ENCODE results near the gene SH3BP5L. TPM values are rescaled to one million over a fixed set of nuclear protein-coding genes. Genes with fewer than 3 reads are reported as not detected.

The SH3BP5L gene
- total and polyA plus RNA-seq, 2 donors (not counting 1 experiment from before 2014, with no cell fraction given), result 19.2 to 36.5 TPM

DNA sequence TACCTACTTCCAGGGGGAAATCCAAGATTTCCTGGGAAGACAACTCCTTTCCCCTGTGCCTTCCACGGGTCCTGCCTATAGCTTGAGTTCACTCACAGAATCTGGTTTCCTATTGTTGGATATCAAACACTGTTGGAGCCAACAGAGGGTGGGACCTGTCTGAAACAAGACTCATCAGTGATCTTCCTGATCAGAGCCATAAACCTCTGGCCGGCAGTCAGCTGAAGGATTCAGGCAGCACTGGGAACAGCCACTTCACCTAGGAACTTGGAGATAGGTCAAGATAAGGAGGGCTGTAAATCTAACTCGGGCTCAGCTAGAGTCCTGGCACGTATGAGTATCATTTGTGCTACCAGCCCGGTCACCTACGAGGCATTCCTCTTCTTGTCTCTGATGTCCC lies 23.3 kb downstream of the SH3BP5L start:
- Histone ChIP-seq H3K27me3 (replicated peaks in 1 of 4; ENCODE audit: control extremely low read depth in 1 of 4, control insufficient read depth in 3 of 4, insufficient read depth in 4 of 4, low read length in 3 of 4) (no peaks in the 10 kb centered on the region), H2AFZ (ENCODE audit: insufficient read depth, low read depth, low read length, poor library complexity, severe bottlenecking) (no peak overlapping the region), H3K4me1 (ENCODE audit: control insufficient read depth in 2 of 2, insufficient read depth in 2 of 2, low read length in 2 of 2) (peaks cover 57 to 62% of the 10 kb centered on the region in 2 donors), H3K4me2 (replicated peaks; ENCODE audit: low read depth, low read length, poor library complexity, severe bottlenecking) (no peak overlapping the region), H4K20me1 (ENCODE audit: control insufficient read depth, insufficient read depth, low read length, poor library complexity, severe bottlenecking) (no peaks in the 10 kb centered on the region), H3K4me3 (ENCODE audit: control extremely low read depth in 1 of 5, extremely low read depth in 1 of 5, insufficient read depth in 1 of 5, low read depth in 2 of 5, low read length in 4 of 5) (no peak overlapping the region), H3K79me2 (ENCODE audit: control insufficient read depth, insufficient read depth, low read length) (peaks cover 12% of the 10 kb centered on the region), H3K9me3 (ENCODE audit: control extremely low read depth in 1 of 3, control insufficient read depth in 2 of 3, insufficient read depth in 1 of 3, low read length in 2 of 3) (peaks cover 3 to 55% (median 21%) of the 10 kb centered on the region in 3 donors), H3K9ac (ENCODE audit: low read length) (no peak overlapping the region), H3K27ac (ENCODE audit: low read length in 2 of 2) (peak overlapping the region in 1 of 2 donors; percentile 65), H3K36me3 (replicated peaks in 1 of 2; ENCODE audit: control extremely low read depth in 1 of 2, control insufficient read depth in 1 of 2, extremely low read depth in 1 of 2, insufficient read depth in 2 of 2, low read length in 1 of 2) (no peaks in the 10 kb centered on the region)
- H3K9me3 Mint-ChIP-seq (ENCODE audit: insufficient read depth), result peaks cover 7% of the 10 kb centered on the region
- CTCF ChIA-PET, result no interaction called here
- no peak overlapping the region for H3K4me3 Mint-ChIP-seq
- H3K27ac Mint-ChIP-seq, result peak overlapping the region; percentile 15
- WGBS (ENCODE audit: insufficient coverage), result 99% methylated on average over 6 of the region's 6 CpGs
- peaks cover 56% of the 10 kb centered on the region for H3K4me1 Mint-ChIP-seq
- no peaks in the 10 kb centered on the region for H3K27me3 Mint-ChIP-seq
- DNase-seq, result no peak
- intact Hi-C loops (cut with micrococcal nuclease), result no loop called here
- TF ChIP-seq EZH2 (IDR thresholded peaks at IDR 0.05; ENCODE audit: borderline replicate concordance, insufficient read depth, low read depth, low read length, poor library complexity, severe bottlenecking), result no peak
- TF ChIP-seq, protein P1, sequence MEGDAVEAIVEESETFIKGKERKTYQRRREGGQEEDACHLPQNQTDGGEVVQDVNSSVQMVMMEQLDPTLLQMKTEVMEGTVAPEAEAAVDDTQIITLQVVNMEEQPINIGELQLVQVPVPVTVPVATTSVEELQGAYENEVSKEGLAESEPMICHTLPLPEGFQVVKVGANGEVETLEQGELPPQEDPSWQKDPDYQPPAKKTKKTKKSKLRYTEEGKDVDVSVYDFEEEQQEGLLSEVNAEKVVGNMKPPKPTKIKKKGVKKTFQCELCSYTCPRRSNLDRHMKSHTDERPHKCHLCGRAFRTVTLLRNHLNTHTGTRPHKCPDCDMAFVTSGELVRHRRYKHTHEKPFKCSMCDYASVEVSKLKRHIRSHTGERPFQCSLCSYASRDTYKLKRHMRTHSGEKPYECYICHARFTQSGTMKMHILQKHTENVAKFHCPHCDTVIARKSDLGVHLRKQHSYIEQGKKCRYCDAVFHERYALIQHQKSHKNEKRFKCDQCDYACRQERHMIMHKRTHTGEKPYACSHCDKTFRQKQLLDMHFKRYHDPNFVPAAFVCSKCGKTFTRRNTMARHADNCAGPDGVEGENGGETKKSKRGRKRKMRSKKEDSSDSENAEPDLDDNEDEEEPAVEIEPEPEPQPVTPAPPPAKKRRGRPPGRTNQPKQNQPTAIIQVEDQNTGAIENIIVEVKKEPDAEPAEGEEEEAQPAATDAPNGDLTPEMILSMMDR (IDR thresholded peaks at IDR 0.05), result no peak
- POLR2A ChIA-PET, result no interaction called here
- ATAC-seq (ENCODE audit: low read depth), result no peak

DNA sequence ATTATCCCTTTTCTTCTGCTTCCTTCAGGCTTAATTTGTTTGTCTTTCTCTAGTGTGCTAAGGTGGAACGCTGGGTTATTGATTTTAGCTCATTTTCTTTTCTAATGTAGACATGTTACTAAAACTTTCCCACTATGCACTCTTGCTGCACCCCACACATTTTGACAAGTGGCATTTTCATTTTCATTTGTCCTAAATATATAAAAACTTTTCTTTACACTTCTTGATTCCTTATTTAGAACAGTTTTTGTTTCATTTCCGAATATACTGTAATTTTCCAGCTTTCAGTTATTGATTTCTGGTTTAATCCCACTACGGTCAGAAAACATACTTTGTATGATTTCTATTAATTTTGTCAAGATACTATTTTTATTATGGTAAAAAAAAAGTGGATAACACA lies 25.3 kb downstream of the SH3BP5L start:
- H3K36me3 ChIP-seq (replicated peaks in 1 of 2; ENCODE audit: control extremely low read depth in 1 of 2, control insufficient read depth in 1 of 2, extremely low read depth in 1 of 2, insufficient read depth in 2 of 2, low read length in 1 of 2), result no peaks in the 10 kb centered on the region
- Mint-ChIP-seq H3K27ac (peak overlapping the region; percentile 16), H3K4me1 (peaks cover 48% of the 10 kb centered on the region), H3K27me3 (no peaks in the 10 kb centered on the region), H3K4me3 (peak overlapping the region; percentile 8), H3K9me3 (ENCODE audit: insufficient read depth) (peaks cover 13% of the 10 kb centered on the region)
- TF ChIP-seq, protein P1 (IDR thresholded peaks at IDR 0.05), result no peak
- no peak for TF ChIP-seq EZH2 (IDR thresholded peaks at IDR 0.05; ENCODE audit: borderline replicate concordance, insufficient read depth, low read depth, low read length, poor library complexity, severe bottlenecking)
- H3K4me1 ChIP-seq (ENCODE audit: control insufficient read depth in 2 of 2, insufficient read depth in 2 of 2, low read length in 2 of 2), result peaks cover 40 to 45% of the 10 kb centered on the region in 2 donors
- no CpG with 5 or more reads among the region's 3 CpGs for WGBS (ENCODE audit: insufficient coverage)
- no peaks in the 10 kb centered on the region for H3K27me3 ChIP-seq (replicated peaks in 1 of 4; ENCODE audit: control extremely low read depth in 1 of 4, control insufficient read depth in 3 of 4, insufficient read depth in 4 of 4, low read length in 3 of 4)
- POLR2A ChIA-PET, result no interaction called here
- H3K4me3 ChIP-seq (ENCODE audit: control extremely low read depth in 1 of 5, extremely low read depth in 1 of 5, insufficient read depth in 1 of 5, low read depth in 2 of 5, low read length in 4 of 5), result peak overlapping the region in 1 of 5 experiments; percentile 18
- H3K9ac ChIP-seq (ENCODE audit: low read length), result peak overlapping the region; percentile 30
- intact Hi-C loops (cut with micrococcal nuclease), result no loop called here
- H3K79me2 ChIP-seq (ENCODE audit: control insufficient read depth, insufficient read depth, low read length), result peaks cover 12% of the 10 kb centered on the region
- peaks cover 7 to 54% (median 24%) of the 10 kb centered on the region in 3 donors for H3K9me3 ChIP-seq (ENCODE audit: control extremely low read depth in 1 of 3, control insufficient read depth in 2 of 3, insufficient read depth in 1 of 3, low read length in 2 of 3)
- H2AFZ ChIP-seq (ENCODE audit: insufficient read depth, low read depth, low read length, poor library complexity, severe bottlenecking), result no peak overlapping the region
- H4K20me1 ChIP-seq (ENCODE audit: control insufficient read depth, insufficient read depth, low read length, poor library complexity, severe bottlenecking), result no peaks in the 10 kb centered on the region
- CTCF ChIA-PET, result interaction anchor here (0.7 to 2.3 kb wide), 3 partner anchors 22 to 179 kb away, joined by 3 to 9 read pairs (median 3); no protein-coding TSS in a partner anchor
- DNase-seq (no peak), ATAC-seq (ENCODE audit: low read depth) (no peak)
- H3K4me2 ChIP-seq (replicated peaks; ENCODE audit: low read depth, low read length, poor library complexity, severe bottlenecking), result peak overlapping the region; percentile 47
- peak overlapping the region in 1 of 2 donors; percentile 45 for H3K27ac ChIP-seq (ENCODE audit: low read length in 2 of 2)

Data from B cell (primary cell).